Psoas muscle (tissue), 8 donors: ENCODE data around the gene AFAP1. TPM values are rescaled to one million over a fixed set of nuclear protein-coding genes. Genes with fewer than 3 reads are reported as not detected.

Experiments used
- ATAC-seq, 4 donors: fragments of 200-7000 bp; cut with Tn5 transposase; one replicate each; pipeline ENCODE4 v1.9.1; 2020; ENCODE audit warnings: moderate library complexity in 3 of 4, mild to moderate bottlenecking in 2 of 4
- DNase-seq, 2 donors: peaks; one replicate each; pipeline ENCODE4 v3.0.0-alpha.2; 2020
- H3K27ac ChIP-seq: fragments of 200-600 bp; one replicate; pipeline ENCODE4 v1.8.0; 2022
- H3K27me3 ChIP-seq, 3 donors: fragments of 200-600 bp in 1 of 3; one replicate each; pipeline versions ENCODE4 v1.6.1 to v1.8.0; 2013 to 2022; ENCODE audit warnings: low read length in 2 of 3, mild to moderate bottlenecking in 2 of 3, moderate library complexity in 1 of 3; ENCODE audit not compliant: insufficient read depth in 3 of 3
- H3K36me3 ChIP-seq, 2 donors: fragments of 200-600 bp in 1 of 2; one replicate each; pipeline versions ENCODE4 v1.6.1 to v1.8.0; 2013 to 2022; ENCODE audit warnings: low read depth in 1 of 2, mild to moderate bottlenecking in 1 of 2, moderate library complexity in 1 of 2; ENCODE audit not compliant: insufficient read depth in 1 of 2
- H3K4me1 ChIP-seq: fragments of 200-600 bp; one replicate; pipeline ENCODE4 v1.8.0; 2022
- H3K4me3 ChIP-seq: fragments of 200-600 bp; one replicate; pipeline ENCODE4 v1.8.0; 2022; ENCODE audit warnings: mild to moderate bottlenecking
- H3K9me3 ChIP-seq: fragments of 200-600 bp; one replicate; pipeline ENCODE4 v1.8.0; 2022
- CTCF ChIP-seq: fragments of 200-600 bp; IDR thresholded peaks from one replicate; pipeline ENCODE4 v1.8.0; 2022; ENCODE audit warnings: antibody characterized with exemption
- WGBS, 3 donors: extraction: QIAGEN DNeasy Blood & Tissue Kit; methylation state at CpG; one replicate each; pipeline versions ENCODE4 v1.1.6 to v1.1.7; 2013; 5-methylcytosine and 5-hydroxymethylcytosine counted together
- intact Hi-C, 2 donors: fragments of 100-400 bp; cut with DNase I; formaldehyde crosslinking; loops; one replicate each; pipeline versions ENCODE4 v1.11.0 to v1.14.2; 2022
- polyA plus RNA-seq, 3 donors: library from polyadenylated mRNA; stranded (reverse); fragments of 200-250 nt; gene quantifications; one replicate each; pipeline ENCODE4 v1.2.3, GENCODE V29; 2013
- total RNA-seq, 4 donors: library from RNA; stranded (reverse); fragmentation: NEBNext Ultra II Directional in 2 of 4; extraction: Animal tissue kit (Norgen Biotek cat#: 25700) in 2 of 4; gene quantifications; one replicate each; pipeline versions ENCODE4 v1.2.1 to v1.2.4, GENCODE V29; 2021 to 2023
- donor health status: healthy with polysubstance abuse.
- donor health status: DM: no; HTN: no; CAD: no; lungs with moderate emphysema.
- donor health status: Bipolar disorder and iron deficiency.
- donor health status: healthy.
- donor health status: DM: yes; HTN: yes; CAD: no.
- donor health status: DM: no; HTN: no; CAD: no.
- donor health status: DM: no; HTN: no; CAD: no.
- donor health status: DM: yes; HTN: yes; CAD: no.

AFAP1 gene
- total and polyA plus RNA-seq, 7 donors: 1.3 to 11.4 (median 2.6) TPM

GRCh38 chr4:7736436-7737267 is 203.0 kb downstream of the AFAP1 start:
- ATAC-seq: no peak
- no peaks in the 10 kb centered on the region for H3K9me3 ChIP-seq
- no peak overlapping the region for H3K4me3 ChIP-seq
- no peaks in the 10 kb centered on the region for H3K4me1 ChIP-seq
- DNase-seq: peak in 1 of 2 donors; percentile 29
- TF ChIP-seq CTCF: no peak
- 80 to 82% (median 81%) methylated on average over 26 to 31 of the region's 31 CpGs for WGBS, 3 donors
- H3K36me3 ChIP-seq: no peaks in the 10 kb centered on the region
- intact Hi-C loops: no loop called here
- peaks cover 0 to 1% (median 0%) of the 10 kb centered on the region in 3 donors for H3K27me3 ChIP-seq
- no peak overlapping the region for H3K27ac ChIP-seq

GRCh38 chr4:7735961-7736360 is 203.7 kb downstream of the AFAP1 start:
- intact Hi-C loops: no loop called here
- 89 to 94% (median 94%) methylated on average over 8 of the region's 8 CpGs for WGBS, 3 donors
- DNase-seq: peak in 1 of 2 donors; percentile 26

GRCh38 chr4:7735395-7735794 is 204.3 kb downstream of the AFAP1 start:
- Histone ChIP-seq H3K4me3 (no peak overlapping the region), H3K4me1 (no peaks in the 10 kb centered on the region), H3K36me3 (no peaks in the 10 kb centered on the region), H3K9me3 (no peaks in the 10 kb centered on the region), H3K27ac (no peak overlapping the region), H3K27me3 (peaks cover 0 to 1% (median 0%) of the 10 kb centered on the region in 3 donors)
- ATAC-seq (no peak), DNase-seq (no peak)
- intact Hi-C loops: no loop called here
- TF ChIP-seq CTCF: no peak
- 95 to 96% (median 96%) methylated on average over 5 of the region's 5 CpGs for WGBS, 3 donors

More at GRCh38 chr4:7735961-7736360, 203.7 kb downstream of the AFAP1 start:
- Histone ChIP-seq H3K4me3 (no peak overlapping the region), H3K27ac (no peak overlapping the region), H3K4me1 (no peaks in the 10 kb centered on the region), H3K27me3 (peaks cover 0 to 1% (median 0%) of the 10 kb centered on the region in 3 donors), H3K9me3 (no peaks in the 10 kb centered on the region), H3K36me3 (no peaks in the 10 kb centered on the region)
- ATAC-seq: no peak
- no peak for TF ChIP-seq CTCF

- 75 to 80% (median 75%) methylated on average over 16 to 20 of the region's 20 CpGs for WGBS, 3 donors
- Histone ChIP-seq H3K4me3 (no peak overlapping the region), H3K27ac (no peak overlapping the region), H3K27me3 (peaks cover 0 to 1% (median 0%) of the 10 kb centered on the region in 3 donors), H3K4me1 (no peaks in the 10 kb centered on the region), H3K36me3 (no peaks in the 10 kb centered on the region), H3K9me3 (no peaks in the 10 kb centered on the region)
- ATAC-seq (no peak), DNase-seq (peak in 1 of 2 donors; percentile 32)
- TF ChIP-seq CTCF: no peak
- intact Hi-C loops: no loop called here
These were observed 204.9 kb downstream of the AFAP1 start for GRCh38 chr4:7734651-7735260.
